B cell (primary cell): Measurements from ENCODE around the gene RIN3. TPM values are rescaled to one million over a fixed set of nuclear protein-coding genes. Genes with fewer than 3 reads are reported as not detected.

ENCODE experiments used
- ATAC-seq: fragments of 200-7000 bp; cut with Tn5 transposase; one replicate; pipeline ENCODE4 v1.10.0; 2021; ENCODE audit warnings: low read depth, mild to moderate bottlenecking, moderate number of reproducible peaks, moderate library complexity
- CTCF ChIA-PET: fragments of 350-600 bp; sonication (Branson Sonifier 250); formaldehyde crosslinking; loops from one replicate; lab custom pipeline; 2021; ENCODE audit warnings: antibody characterized with exemption, inconsistent platforms; lab: Charles Lee
- POLR2A ChIA-PET: fragments of 350-600 bp; sonication (Branson Sonifier 250); formaldehyde crosslinking; loops from one replicate; lab custom pipeline; 2021; ENCODE audit warnings: antibody characterized with exemption; lab: Charles Lee
- DNase-seq: peaks from one replicate; pipeline ENCODE4 v3.0.0; 2013
- H2AFZ ChIP-seq: 2 replicates; pipeline ENCODE4 v1.6.1; 2012; ENCODE audit warnings: mild to moderate bottlenecking, low read depth, low read length; ENCODE audit not compliant: insufficient read depth, poor library complexity, severe bottlenecking
- H3K27ac ChIP-seq, 2 donors: 1 replicate in 1 of 2; 2 replicates in 1 of 2; pipeline ENCODE4 v1.5.1; 2012 to 2013; ENCODE audit warnings: low read length in 2 of 2, mild to moderate bottlenecking in 2 of 2, moderate library complexity in 1 of 2
- H3K27me3 ChIP-seq, 4 experiments: fragments of 200-600 bp in 1 of 4; sonication (generic) in 1 of 4; replicated peaks in 1 of 4; 1 replicate in 2 of 4; 2 replicates in 2 of 4; pipeline versions ENCODE4 v1.6.1 to v1.7.0; 2013 to 2016; ENCODE audit warnings: low read length in 3 of 4, mild to moderate bottlenecking in 2 of 4, mixed read lengths in 1 of 4, moderate library complexity in 1 of 4; ENCODE audit not compliant: insufficient read depth in 4 of 4, control insufficient read depth in 3 of 4; ENCODE audit errors: control extremely low read depth in 1 of 4
- H3K36me3 ChIP-seq, 2 experiments: replicated peaks in 1 of 2; 1 replicate in 1 of 2; 2 replicates in 1 of 2; pipeline versions ENCODE4 v1.6.1 to v1.7.1; 2013; ENCODE audit warnings: low read length in 1 of 2; ENCODE audit not compliant: insufficient read depth in 2 of 2, control insufficient read depth in 1 of 2; ENCODE audit errors: control extremely low read depth in 1 of 2, extremely low read depth in 1 of 2
- H3K4me1 ChIP-seq, 2 donors: fragments of 200-600 bp in 1 of 2; sonication (generic) in 1 of 2; 1 replicate in 1 of 2; 2 replicates in 1 of 2; pipeline versions ENCODE4 v1.5.1 to v1.6.1; 2013 to 2017; ENCODE audit warnings: low read length in 2 of 2; ENCODE audit not compliant: control insufficient read depth in 2 of 2, insufficient read depth in 2 of 2
- H3K4me2 ChIP-seq: replicated peaks from 2 replicates; pipeline ENCODE3; 2012; ENCODE audit warnings: mild to moderate bottlenecking, low read depth, low read length; ENCODE audit not compliant: poor library complexity, severe bottlenecking
- H3K4me3 ChIP-seq, 5 experiments: fragments of 200-600 bp in 1 of 5; sonication (generic) in 1 of 5; 1 replicate in 3 of 5; 2 replicates in 2 of 5; pipeline versions ENCODE4 v1.5.1 to v1.7.0; 2011 to 2016; ENCODE audit warnings: low read length in 4 of 5, mild to moderate bottlenecking in 4 of 5, low read depth in 2 of 5, control low read depth in 1 of 5, moderate library complexity in 1 of 5; ENCODE audit not compliant: insufficient read depth in 1 of 5; ENCODE audit errors: control extremely low read depth in 1 of 5, extremely low read depth in 1 of 5
- H3K79me2 ChIP-seq: fragments of 200-600 bp; sonication (generic); one replicate; pipeline ENCODE4 v1.6.0; 2016; ENCODE audit warnings: low read length; ENCODE audit not compliant: control insufficient read depth, insufficient read depth
- H3K9ac ChIP-seq: fragments of 200-600 bp; sonication (generic); 2 replicates; pipeline ENCODE4 v1.6.1; 2017; ENCODE audit warnings: mild to moderate bottlenecking, low read length, moderate library complexity
- H3K9me3 ChIP-seq, 3 donors: one replicate each; pipeline versions ENCODE4 v1.6.1 to v1.7.1; 2013; ENCODE audit warnings: low read length in 2 of 3; ENCODE audit not compliant: control insufficient read depth in 2 of 3, insufficient read depth in 1 of 3; ENCODE audit errors: control extremely low read depth in 1 of 3
- H4K20me1 ChIP-seq: 2 replicates; pipeline ENCODE4 v1.6.0; 2012; ENCODE audit warnings: mild to moderate bottlenecking, low read length; ENCODE audit not compliant: insufficient read depth, control insufficient read depth, poor library complexity, severe bottlenecking
- H3K27ac Mint-ChIP-seq: one replicate; pipeline ENCODE4 v1.8.0; 2021; ENCODE audit warnings: mixed read lengths
- H3K27me3 Mint-ChIP-seq: one replicate; pipeline ENCODE4 v1.8.0; 2021; ENCODE audit warnings: mixed read lengths
- H3K4me1 Mint-ChIP-seq: one replicate; pipeline ENCODE4 v1.8.0; 2021; ENCODE audit warnings: mixed read lengths
- H3K4me3 Mint-ChIP-seq: one replicate; pipeline ENCODE4 v1.8.0; 2021; ENCODE audit warnings: mixed read lengths
- H3K9me3 Mint-ChIP-seq: one replicate; pipeline ENCODE4 v1.8.0; 2022; ENCODE audit warnings: mixed read lengths; ENCODE audit not compliant: insufficient read depth
- CTCF ChIP-seq: fragments of 200-600 bp; IDR thresholded peaks from one replicate; pipeline ENCODE4 v1.8.0; 2022; ENCODE audit warnings: antibody characterized with exemption, mild to moderate bottlenecking
- EZH2 ChIP-seq: IDR thresholded peaks from 2 replicates; pipeline ENCODE4 v1.6.1; 2012; ENCODE audit warnings: borderline replicate concordance, low read depth, mild to moderate bottlenecking, moderate library complexity, low read length; ENCODE audit not compliant: insufficient read depth, poor library complexity, severe bottlenecking
- WGBS: methylation state at CpG from one replicate; pipeline ENCODE4 v1.1.5; 2013; ENCODE audit warnings: missing lambda C conversion rate; ENCODE audit not compliant: insufficient coverage; 5-methylcytosine and 5-hydroxymethylcytosine counted together
- intact Hi-C: fragments of 100-400 bp; cut with micrococcal nuclease; formaldehyde crosslinking; loops from one replicate; pipeline ENCODE4 v1.10.0; 2022
- polyA minus RNA-seq: library from RNA; depleted of rRNA, polyadenylated mRNA; stranded (reverse); fragments of >200 nt; gene quantifications from 2 replicates; pipeline ENCODE4 v1.2.3, GENCODE V29; 2012
- polyA plus RNA-seq: library from polyadenylated mRNA; depleted of rRNA; stranded (reverse); fragments of >200 nt; gene quantifications from 2 replicates; pipeline ENCODE4 v1.2.3, GENCODE V29; 2012
- total RNA-seq, 2 donors: library from RNA; stranded (reverse); fragments of 120-200 nt in 1 of 2; gene quantifications; 1 replicate in 1 of 2; 2 replicates in 1 of 2; pipeline versions ENCODE4 v1.2.3 to v1.2.4, GENCODE V29; 2013 to 2022

The RIN3 gene
- total RNA-seq (123 and 124 TPM in 2 replicates), polyA plus RNA-seq (57.2 and 62.1 TPM in 2 replicates), polyA minus RNA-seq (49.6 and 97.5 TPM in 2 replicates)
- total RNA-seq (2013): 13.6 TPM

- DNase-seq: peak; percentile 68
- TF ChIP-seq CTCF (no peak), EZH2 (no peak)
- Histone ChIP-seq H3K36me3 (no peaks in the 10 kb centered on the region), H3K79me2 (peaks cover 47% of the 10 kb centered on the region), H3K27me3 (peaks cover 0 to 6% (median 0%) of the 10 kb centered on the region in 4 experiments), H3K9ac (peak within 1 kb of the TSS; percentile 79), H3K4me1 (peaks cover 33 to 55% of the 10 kb centered on the region in 2 donors), H3K4me3 (peak within 1 kb of the TSS; percentile 39 to 79 (median 72)), H3K27ac (peak within 1 kb of the TSS; percentile 55 to 67), H4K20me1 (peaks cover 11% of the 10 kb centered on the region), H3K9me3 (peaks cover 0 to 2% (median 0%) of the 10 kb centered on the region in 3 donors), H3K4me2 (peak within 1 kb of the TSS; percentile 96), H2AFZ (peak within 1 kb of the TSS; percentile 80)
- Mint-ChIP-seq H3K27me3 (no peaks in the 10 kb centered on the region), H3K4me3 (peak within 1 kb of the TSS; percentile 83), H3K27ac (peak within 1 kb of the TSS; percentile 79), H3K4me1 (peaks cover 54% of the 10 kb centered on the region), H3K9me3 (no peaks in the 10 kb centered on the region)
- CTCF ChIA-PET: no interaction called here
- intact Hi-C loops: loop anchor here (1.0 kb wide), 2 partner anchors 168 to 407 kb away; partner anchors contain the start of gene ATXN3
- 3% methylated on average over 79 of the region's 79 CpGs for WGBS
- POLR2A ChIA-PET: interaction anchor here (0.5 kb wide), 1 partner anchor 256 kb away, joined by 3 read pairs; no protein-coding TSS in a partner anchor
- ATAC-seq: peak; percentile 64
Measured at GRCh38 chr14:92513204-92513965, at the start of gene RIN3. TSS of gene RIN3 (plus strand) at chr14:92513781. CDS start at chr14:92513933, 152 bp downstream.

GRCh38 chr14:92464156-92464555 lies 49.4 kb upstream of the RIN3 start:
- Histone ChIP-seq H3K79me2 (no peaks in the 10 kb centered on the region), H3K9me3 (peaks cover 0 to 16% (median 8%) of the 10 kb centered on the region in 3 donors), H3K27ac (no peak overlapping the region), H3K36me3 (no peaks in the 10 kb centered on the region), H3K4me2 (no peak overlapping the region), H2AFZ (no peak overlapping the region), H3K4me3 (no peak overlapping the region), H3K9ac (no peak overlapping the region), H3K4me1 (peaks cover 13 to 17% of the 10 kb centered on the region in 2 donors), H4K20me1 (no peaks in the 10 kb centered on the region), H3K27me3 (peaks cover 0 to 23% (median 7%) of the 10 kb centered on the region in 4 experiments)
- CTCF ChIA-PET: no interaction called here
- ATAC-seq (no peak), DNase-seq (no peak)
- Mint-ChIP-seq H3K27ac (no peak overlapping the region), H3K27me3 (peaks cover 21% of the 10 kb centered on the region), H3K9me3 (peaks cover 2% of the 10 kb centered on the region), H3K4me1 (peaks cover 6% of the 10 kb centered on the region), H3K4me3 (no peak overlapping the region)
- intact Hi-C loops: no loop called here
- 100% methylated on average over 2 of the region's 6 CpGs for WGBS
- TF ChIP-seq EZH2: no peak
- TF ChIP-seq CTCF: no peak
- POLR2A ChIA-PET: no interaction called here
